GM19328 (cell line): ENCODE results near the gene ADTRP.

Experiments
- ATAC-seq: cut with Tn5 transposase; IDR thresholded peaks from one replicate; pipeline ENCODE4 v1.9.1; 2021; ENCODE audit warnings: mild to moderate bottlenecking, moderate library complexity; ENCODE audit not compliant: unreplicated experiment

ADTRP gene

DNA sequence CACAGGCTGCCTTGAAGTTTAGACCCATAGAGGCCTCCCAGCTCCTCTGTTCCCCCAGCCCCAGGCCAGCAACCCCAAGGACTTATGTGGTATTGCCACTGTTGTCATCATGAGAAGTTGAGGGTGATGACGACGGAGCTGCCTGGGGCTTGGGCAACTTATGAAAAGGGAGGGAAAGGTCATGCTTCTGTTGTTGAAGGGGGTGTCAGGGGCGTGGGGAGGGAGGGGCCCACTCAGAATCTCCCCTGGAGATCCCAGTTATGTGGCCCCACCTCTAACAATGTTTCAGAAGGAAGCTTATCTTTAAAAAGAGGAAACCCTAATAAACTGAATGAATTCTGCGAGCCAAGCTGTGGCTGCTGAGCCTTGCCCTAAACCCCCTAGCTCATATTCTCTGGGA lies 4.2 kb downstream of the ADTRP start:
- no peak for ATAC-seq

DNA sequence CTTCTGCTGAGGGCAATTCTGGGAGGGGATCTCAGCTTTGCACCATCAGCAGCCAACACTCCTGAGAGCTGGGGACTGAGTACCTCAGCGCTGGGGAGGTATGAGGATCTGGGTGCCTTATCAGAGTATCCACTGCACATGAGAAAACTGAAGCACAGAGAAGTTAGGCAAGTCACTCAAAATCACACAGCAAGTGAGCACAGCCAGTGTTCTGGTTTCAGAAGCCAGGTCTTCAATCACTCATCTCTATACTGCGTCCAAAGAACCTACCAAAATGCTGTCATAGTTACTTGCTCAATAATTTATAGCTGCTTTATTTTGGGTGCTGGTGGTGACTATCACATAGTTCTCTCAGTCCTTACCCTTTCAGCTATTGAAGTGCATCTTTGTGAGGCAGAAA lies 5.0 kb downstream of the ADTRP start:
- ATAC-seq: no peak

DNA sequence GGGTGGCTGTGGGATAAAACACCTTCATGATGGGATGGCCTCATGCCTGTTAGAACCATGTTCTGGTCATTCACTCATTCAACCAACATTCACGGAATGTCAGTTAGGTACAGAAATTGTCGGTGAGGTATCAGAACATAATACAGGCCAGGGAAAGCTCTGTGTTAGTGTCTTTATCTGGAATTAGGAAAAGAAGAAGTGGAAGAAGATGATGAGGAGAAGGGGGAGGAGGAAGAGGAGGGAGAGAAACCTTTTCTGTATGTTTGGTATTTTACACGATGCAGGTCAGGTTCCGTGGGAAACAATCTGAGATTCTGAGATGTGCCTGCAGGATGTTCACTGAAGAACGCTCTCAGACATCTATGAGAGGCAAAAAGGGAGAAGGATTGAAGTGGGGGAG lies 5.6 kb downstream of the ADTRP start:
- ATAC-seq: no peak

DNA sequence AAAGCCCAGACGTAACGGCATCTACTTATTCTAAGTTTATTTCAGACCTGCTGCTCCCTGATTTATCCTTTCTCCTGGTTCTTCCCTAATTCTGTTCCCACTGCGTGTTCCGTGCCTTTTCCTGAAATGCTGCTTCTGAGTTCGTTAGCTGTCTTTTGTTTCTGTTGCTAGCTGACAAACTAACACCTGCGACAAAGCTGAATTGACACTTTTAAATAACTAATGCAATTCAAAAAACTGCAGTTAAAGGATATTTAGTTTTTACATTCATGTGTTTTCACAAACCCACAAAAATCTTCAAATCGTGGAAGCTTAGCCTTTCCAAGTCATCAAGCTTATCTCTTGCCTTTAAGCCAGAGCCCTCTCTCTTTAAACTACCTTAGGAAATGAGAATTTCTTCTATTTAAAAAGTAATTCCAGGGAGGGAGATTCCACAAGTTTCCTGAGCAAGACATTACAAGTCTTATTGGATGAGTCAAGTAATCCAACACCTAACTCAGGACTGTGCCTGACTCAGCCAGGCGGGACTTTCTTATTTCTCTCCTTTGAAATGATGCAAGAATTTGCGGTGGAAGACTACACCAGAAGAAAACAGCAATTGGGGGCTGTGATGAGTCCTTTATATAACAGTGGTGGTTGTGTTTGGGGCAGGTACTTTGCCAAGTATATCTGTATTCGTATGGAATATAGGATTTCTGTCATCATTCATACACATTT lies 6.3 kb downstream of the ADTRP start:
- no peak for ATAC-seq

DNA sequence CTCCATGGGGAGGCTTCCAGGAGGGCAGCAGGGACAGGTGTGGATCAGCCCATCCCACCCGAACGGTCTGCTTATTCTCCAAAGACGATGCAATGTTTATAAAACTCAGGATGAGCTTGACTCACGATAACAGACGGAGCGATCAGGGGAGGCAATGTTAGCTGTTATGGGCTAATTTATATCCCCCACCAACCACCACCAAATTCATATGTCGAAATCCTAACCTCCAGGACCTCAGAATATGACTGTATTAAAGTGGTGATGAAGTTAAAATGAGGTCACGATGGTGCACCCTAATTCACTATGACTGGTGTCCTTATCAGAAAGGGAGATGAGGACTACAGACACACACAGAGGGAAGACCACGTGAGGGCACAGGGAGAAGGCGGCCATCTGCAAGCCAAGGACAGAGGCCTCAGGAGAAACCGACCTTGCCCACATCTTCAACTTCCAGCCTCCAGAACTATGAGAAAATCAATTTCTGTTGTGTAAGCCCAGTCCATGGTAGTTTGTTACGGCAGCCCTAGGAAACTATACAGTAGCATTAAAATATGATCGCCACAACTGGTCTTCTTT lies 7.0 kb downstream of the ADTRP start:
- ATAC-seq: no peak

DNA sequence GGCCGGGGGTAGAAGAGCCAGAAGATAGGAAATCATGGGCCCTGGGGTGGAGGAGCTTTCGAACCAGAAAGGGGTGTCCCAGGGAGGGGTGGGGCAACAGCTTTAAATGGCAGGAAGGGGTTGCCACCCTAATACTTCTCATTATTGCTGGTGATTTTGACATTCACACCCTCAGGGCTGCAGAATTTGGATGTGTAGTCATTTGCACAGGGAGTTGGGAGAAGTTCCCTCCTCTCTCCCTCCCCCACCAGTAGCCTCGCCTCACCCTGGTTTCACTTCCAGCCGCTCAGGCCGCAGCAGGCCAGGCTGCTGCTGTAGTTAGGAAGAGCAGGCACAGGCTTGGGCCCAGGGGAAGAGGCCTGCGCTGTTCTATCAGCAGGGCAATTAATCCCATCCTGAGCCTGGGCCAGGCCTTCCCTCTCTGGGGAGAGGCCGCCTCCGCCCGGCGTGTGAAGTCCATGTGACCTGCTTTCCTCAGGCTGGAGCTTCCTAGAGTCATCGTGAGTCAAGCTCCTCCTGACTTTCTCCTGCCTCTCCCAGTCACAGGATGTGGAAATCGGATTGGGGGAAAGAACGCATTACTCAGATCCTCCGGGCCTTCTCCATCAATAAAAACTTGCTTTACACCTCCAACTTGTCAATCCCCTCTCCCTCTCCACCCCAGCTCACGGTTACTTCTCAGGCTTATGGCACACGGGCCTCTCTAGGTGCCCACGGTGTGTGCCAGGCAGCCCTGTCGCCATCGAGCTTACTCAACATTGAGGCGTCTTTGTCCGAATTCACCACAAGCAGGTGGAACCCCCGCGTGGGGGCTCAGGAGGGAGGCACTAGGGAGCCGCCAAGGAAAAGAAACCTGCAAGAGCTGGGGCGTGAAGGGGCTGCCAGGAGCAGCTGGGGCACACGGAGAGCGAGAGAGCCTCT lies 7.8 kb downstream of the ADTRP start:
- no peak for ATAC-seq

DNA sequence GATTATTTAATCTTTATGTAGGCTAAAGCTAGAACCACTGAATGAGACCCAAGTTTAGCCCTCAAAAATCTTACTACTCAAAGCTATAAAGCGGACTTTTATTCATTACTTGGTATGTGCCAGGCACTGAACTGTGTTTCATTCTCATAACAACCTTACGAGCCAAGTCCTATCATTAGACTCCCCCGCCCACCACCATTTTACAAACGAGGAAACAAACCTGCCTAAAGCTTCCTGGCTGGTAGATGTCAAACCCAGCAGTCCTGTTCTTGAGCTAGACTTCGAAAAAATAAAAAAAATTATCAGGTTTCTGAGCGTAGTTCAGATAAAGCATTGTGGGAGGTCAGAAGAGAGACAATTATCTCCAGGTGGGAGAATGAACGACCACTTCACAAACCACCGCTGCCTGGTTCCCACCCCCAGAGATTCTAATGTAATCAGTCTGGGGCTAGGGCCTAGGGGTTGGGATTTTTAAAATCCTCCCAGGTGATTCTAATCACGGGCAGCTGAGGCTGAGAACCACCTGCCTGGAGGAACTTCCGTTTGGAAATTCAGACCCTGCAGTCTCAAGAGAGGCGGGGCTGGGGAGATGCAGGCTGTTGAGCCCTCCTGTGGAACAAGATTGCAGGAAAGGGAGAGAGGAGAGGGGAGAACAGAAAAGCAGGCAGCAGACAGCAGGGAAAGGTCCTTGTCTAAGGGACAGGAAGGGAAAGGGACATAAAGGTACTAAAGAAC lies 8.6 kb downstream of the ADTRP start:
- no peak for ATAC-seq

DNA sequence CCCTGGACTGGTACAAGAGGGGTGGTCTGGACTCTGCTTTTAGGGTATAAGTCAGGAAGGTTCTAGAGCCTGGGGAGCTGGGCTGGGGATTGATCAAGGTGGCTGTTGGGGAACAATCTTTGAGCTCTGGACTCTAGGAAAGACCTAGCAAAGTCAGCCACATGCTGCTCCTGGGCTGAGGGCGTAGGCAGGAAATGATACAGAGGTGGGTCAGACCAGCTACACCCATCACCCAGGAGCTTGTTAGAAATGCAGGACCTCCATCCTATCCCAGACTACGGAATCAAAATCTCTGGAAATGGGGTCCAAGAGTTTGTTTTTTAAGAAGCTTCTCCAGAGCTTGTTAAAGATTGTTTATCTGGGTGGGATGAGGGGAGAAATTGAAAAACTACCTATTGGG lies 9.4 kb downstream of the ADTRP start:
- no peak for ATAC-seq

DNA sequence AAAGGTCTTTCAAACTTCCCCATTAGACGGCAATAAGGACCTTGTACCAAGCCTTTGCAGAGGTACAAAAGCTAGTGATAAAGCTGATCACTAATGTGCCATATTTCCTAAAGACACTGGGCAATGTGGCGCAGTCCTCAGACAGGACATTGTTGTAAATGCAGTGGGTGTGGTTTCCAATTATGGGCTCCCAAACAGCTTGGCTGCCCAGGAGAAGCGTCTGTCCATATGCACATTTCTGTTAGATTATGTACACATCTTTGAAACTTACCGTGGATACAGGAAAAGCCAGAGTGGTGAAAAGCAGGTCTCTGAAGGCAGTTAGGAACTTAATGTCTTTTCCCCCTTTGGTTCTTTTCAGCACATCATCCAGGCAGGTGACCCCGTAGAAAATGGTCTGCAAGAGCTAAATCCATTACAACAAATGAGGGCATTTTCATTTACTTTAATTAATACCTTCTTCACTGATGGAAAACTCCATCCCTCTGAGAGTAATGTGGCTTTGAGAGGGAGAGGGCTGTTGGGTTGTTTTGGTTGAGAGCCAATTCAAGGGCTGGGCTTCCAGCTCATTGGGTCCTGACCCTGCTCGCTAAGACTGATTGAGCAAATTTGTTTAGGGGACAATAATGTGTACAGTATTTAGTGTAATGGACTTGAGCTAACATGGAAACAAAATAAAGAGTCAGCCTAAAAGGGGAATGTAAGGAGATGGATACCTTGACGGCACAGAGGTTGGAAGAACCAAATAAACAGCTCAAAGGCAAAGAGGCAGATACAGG lies 10.4 kb downstream of the ADTRP start:
- ATAC-seq: no peak

DNA sequence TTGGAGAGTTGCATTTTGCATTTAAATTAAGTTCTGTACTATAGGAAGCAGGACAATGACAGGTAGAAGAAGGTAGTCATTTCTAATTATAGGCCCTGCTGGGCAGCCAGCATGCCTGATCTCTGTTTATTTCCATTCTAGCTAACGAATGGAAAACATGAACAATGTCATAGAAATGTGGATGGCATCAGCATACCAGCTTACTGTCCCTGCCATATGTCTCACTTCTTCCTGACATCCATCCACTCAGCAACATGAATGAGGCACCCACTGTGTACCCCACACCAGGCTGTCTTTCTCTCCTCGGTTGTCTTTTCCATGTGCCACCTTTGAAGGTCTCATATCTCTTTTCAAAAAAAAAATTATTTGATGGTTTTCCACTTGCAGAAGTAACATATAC lies 11.1 kb downstream of the ADTRP start:
- no peak for ATAC-seq

DNA sequence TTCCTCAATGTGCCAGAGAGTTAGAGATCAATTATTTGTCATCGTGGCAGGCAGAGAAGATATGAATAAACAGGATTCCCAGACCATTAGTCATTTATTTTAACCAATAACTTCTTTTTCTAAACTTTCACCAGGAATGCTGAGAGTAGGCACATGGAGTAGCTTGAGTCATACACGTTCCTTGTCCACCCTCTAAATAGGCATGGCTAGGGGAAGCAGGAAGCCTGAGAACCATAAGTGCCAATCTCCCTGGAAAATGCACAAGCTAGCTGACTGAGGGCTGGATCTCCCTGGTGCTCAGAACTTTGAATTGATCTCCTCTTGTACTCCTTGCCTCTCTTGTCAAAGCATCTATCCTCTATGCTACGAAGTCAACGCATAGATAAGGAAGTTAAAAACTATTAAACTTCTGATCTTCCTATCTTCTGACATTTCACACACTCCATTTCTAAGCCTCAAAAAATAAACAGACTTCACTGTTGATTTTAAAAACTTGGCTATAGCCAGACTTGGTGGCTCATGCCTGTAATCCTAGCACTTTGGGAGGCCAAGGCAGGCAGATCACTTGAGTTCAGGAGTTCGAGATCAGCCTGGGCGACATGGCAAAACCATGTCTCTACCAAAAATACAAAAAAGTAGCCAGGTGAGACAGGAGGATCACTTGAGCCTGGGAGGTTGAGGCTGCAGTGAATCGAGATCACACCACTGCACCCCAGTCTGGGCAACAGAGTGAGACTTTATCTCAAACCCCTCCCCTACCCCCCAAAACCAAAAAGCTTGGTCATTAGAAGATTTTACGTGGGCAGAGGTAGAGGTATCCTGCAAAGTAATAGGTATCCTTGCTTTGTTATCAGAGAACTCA lies 11.8 kb downstream of the ADTRP start:
- no peak for ATAC-seq

DNA sequence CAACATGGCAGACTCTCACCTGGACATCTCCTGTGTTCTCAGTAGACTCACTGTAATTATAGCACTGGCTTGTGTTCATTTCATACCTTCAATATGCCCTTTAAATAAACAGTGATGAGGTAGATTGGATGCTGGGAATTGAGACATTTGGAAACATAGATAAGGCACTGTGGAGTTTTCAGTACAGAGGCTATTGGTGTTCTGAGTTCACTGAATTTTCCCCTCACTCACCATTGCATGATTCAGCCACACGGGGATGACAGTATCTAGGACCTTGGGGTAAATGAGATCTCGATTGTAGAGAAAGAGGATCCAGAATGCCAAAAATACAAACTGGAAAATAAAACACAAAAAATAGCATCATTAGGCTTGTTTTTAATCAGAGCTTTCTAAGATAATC lies 12.6 kb downstream of the ADTRP start:
- no peak for ATAC-seq

DNA sequence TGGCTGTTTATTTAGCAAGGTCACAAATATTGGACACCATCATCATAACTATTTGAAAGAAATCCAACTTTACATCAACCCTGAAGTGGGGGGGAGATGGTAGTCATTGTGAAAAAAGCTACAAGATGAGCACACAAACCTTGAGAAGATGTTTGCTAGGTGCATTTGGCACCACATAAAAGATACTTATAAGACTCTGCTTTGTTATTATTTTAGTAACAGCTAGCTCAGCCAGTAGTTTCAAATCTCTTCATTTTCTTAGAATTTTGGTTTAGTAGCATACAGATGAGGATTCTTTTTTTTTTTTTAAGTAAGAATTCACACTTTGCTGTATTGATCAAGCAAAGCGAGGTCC lies 14.4 kb downstream of the ADTRP start:
- no peak for ATAC-seq

DNA sequence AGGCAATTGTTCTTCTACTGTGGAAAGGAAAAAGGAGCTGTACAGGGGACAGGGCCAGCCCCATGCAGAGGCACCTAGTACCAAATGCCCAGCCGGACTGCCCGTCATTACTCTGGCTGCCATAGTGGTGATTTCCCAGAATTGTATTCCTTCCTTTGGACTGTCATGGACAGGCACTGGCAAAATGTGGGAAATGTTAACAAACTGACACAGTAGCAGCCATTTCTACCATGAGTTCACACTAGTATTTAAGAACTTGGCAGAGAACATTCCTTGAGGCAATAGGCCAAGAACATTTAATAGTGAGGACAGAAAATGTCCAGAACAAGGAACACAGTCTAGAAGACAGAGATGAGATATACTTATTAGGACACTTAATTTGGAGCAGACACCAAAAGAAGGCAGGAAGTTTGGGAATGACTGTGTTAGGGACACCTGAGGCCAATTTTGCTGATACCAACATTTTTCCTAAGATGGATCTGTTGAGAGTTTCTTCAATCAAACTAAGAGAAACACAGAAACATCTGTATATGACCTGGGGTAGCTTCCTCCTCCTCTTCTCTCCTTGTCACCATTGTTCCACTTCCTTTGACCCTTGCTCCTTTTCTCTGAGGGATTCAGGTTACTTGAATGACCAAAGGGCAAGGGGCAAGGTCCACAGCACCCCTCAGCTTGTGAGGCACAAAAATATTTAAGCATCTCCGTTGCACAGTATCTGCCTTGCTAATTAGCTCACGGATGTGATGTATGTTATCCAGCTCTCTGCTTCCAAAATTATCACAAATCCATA lies 14.9 kb downstream of the ADTRP start:
- no peak for ATAC-seq

DNA sequence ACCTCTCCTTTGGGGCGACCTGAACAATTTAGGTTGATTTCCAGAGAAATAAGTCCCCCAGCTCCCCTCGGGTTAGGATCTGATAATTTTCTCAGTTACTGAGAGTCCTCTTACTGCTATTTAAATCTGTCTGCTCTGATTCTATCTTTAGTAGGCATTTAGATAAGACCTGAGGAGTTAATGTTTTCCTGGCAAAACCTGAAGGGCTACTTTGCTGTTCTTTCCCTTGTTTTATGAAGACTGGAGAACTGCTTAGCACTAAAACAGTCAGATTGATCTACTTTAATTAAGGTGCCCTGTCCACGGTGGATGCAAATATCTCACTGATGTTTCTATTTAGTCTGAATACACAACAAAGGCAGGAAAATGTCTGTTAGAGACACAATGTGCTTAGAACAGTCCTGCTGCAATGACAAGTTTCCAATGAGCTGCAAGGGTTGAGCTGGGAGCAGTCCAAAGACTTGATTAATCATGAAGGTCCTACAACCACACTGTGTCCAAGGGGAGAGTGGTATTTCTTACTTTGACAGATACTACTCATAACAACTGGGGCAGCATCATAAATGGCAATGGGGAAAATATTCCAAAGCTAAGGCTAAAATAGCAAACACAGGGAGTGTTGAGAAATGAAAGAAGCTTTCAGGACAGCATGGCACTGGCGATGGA lies 15.7 kb downstream of the ADTRP start:
- no peak for ATAC-seq

DNA sequence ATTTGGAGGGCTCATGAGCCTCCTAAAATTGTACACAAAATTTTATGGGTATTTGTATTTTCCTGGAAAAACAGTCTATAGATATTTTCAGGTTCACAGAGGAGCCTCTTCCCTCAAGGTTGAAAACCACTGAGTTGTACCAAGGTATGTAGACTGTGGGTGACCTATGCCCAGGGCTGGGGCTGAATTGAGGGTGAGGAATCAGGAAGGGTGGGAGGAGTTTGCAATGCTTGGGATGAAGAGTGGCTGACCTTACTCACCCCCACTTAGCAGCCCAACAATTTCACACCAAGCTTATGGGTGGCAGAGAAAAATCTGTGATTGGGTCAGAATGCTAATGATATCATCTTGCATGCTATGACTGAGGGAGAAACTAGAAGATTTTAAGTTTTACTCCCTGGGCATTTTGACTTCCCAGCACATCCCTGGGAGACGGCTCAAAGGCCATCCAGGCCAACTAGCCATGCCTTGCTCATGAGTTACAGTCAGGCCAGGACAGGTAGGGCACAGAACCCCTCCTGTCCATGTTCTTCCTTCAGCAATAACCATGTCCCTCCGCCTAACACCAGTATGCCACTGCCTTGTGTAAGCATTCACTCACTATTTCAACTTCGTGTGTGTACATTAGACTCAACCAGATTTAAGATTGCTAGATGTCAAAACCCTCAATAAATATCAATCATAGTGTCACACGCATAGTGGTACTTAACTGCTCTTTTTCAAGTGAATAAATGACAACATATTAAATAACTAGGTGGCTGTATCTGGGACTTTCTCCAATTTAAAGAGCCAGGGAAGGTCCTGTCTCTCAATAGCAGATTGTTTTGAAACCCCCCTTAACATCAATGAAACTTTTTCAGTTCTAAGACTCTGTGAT lies 16.6 kb downstream of the ADTRP start:
- no peak for ATAC-seq

DNA sequence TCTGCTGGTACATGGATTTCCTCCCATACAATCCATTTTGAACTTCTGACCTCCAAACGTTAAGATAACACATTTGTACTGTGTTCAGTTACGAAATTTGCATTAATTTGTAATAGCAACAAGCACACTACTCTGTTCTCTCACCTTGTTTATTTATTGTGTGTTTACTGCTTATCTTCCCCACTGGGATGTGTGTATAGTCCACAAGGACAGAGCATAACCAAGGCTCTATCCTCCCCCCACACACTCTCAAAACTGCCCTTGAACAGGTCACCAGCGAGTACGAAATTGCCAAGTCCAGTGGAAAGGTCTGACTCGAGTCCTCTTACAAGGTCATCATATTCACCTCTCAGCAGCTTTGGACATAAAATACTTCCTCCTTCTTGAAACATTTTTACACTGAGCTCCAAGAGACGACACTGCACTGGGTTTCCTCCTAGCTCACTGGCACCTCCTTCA lies 18.6 kb downstream of the ADTRP start:
- no peak for ATAC-seq
